Measurements from ENCODE around the gene SHROOM3. TPM values are rescaled to one million over a fixed set of nuclear protein-coding genes. Genes with fewer than 3 reads are reported as not detected.

SHROOM3 gene
- total RNA-seq, 6 experiments from 2014 or later: 39.1 to 98.7 (median 40.9) TPM

- no peak overlapping the region for H3K27ac Mint-ChIP-seq
- no peaks in the 10 kb centered on the region for H3K9me3 Mint-ChIP-seq
- peaks cover 6% of the 10 kb centered on the region; the same call in 1 of the 2 replicates for H3K4me1 Mint-ChIP-seq (ENCODE audit: low read depth)
- H3K36me3 Mint-ChIP-seq (ENCODE audit: low read depth): no peaks in the 10 kb centered on the region
- H3K4me3 Mint-ChIP-seq: no peak overlapping the region
- no peak for DNase-seq
- H3K27me3 Mint-ChIP-seq (ENCODE audit: insufficient read depth): no peaks in the 10 kb centered on the region
- TF ChIP-seq CTCF (IDR thresholded peaks at IDR 0.05): no peak
These were observed 388.5 kb downstream of the SHROOM3 start for GRCh38 chr4:76823495-76823894.

DNA sequence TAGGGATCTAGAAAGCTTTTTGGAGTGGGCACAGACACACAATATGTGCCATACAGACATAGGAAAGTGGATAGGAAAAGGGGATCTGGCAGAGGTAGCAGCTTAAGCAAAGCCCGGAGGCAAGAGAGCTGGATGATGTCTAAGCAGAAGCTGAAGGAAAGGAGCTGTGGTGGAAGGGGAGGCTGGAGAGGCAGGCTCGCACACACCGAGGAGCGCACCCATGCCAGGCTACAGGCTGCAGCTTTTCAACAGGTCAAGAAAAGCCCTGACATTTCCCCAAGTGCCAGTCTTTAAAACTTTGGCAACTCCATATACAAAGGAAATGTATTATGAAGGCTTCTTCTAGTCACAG lies 395.6 kb downstream of the SHROOM3 start:
- no peak for DNase-seq
- no peaks in the 10 kb centered on the region; the same call in 1 of the 2 replicates for H3K27me3 Mint-ChIP-seq (ENCODE audit: insufficient read depth)
- no peak for TF ChIP-seq CTCF (IDR thresholded peaks at IDR 0.05)
- peak overlapping the region; percentile 52; the same call in 1 of the 2 replicates for H3K4me3 Mint-ChIP-seq
- peaks cover 20% of the 10 kb centered on the region for H3K4me1 Mint-ChIP-seq (ENCODE audit: low read depth)
- H3K36me3 Mint-ChIP-seq (ENCODE audit: low read depth): no peaks in the 10 kb centered on the region
- no peaks in the 10 kb centered on the region for H3K9me3 Mint-ChIP-seq
- H3K27ac Mint-ChIP-seq: peak overlapping the region; percentile 91

GRCh38 chr4:76830964-76831703 lies 396.1 kb downstream of the SHROOM3 start:
- DNase-seq: peak; percentile 70
- peak overlapping the region; percentile 91 for H3K27ac Mint-ChIP-seq
- H3K9me3 Mint-ChIP-seq: no peaks in the 10 kb centered on the region
- no peak for TF ChIP-seq CTCF (IDR thresholded peaks at IDR 0.05)
- peaks cover 20% of the 10 kb centered on the region for H3K4me1 Mint-ChIP-seq (ENCODE audit: low read depth)
- peak overlapping the region; percentile 52 for H3K4me3 Mint-ChIP-seq
- H3K27me3 Mint-ChIP-seq (ENCODE audit: insufficient read depth): no peaks in the 10 kb centered on the region; the same call in 1 of the 2 replicates
- no peaks in the 10 kb centered on the region for H3K36me3 Mint-ChIP-seq (ENCODE audit: low read depth)

- H3K36me3 Mint-ChIP-seq (ENCODE audit: low read depth): no peaks in the 10 kb centered on the region
- no peaks in the 10 kb centered on the region for H3K9me3 Mint-ChIP-seq
- peaks cover 2% of the 10 kb centered on the region for H3K27me3 Mint-ChIP-seq (ENCODE audit: insufficient read depth)
- H3K4me3 Mint-ChIP-seq: peak overlapping the region; percentile 37; the same call in 1 of the 2 replicates
- DNase-seq: no peak
- TF ChIP-seq CTCF (IDR thresholded peaks at IDR 0.05): no peak
- H3K4me1 Mint-ChIP-seq (ENCODE audit: low read depth): peaks cover 20% of the 10 kb centered on the region
- peak overlapping the region; percentile 91; the same call in 1 of the 2 replicates for H3K27ac Mint-ChIP-seq
These were observed 396.8 kb downstream of the SHROOM3 start for GRCh38 chr4:76831711-76832373.

Small RNAs within 50 kb of the gene (microRNA-seq; reads per million reads assigned to microRNA genes)
- gene MIR4450: not detected
- not detected for gene MIR548AH

Other genes starting within 250 kb of the SHROOM3 start
- 100 to 1,000 TPM; 126 to 145 (median 138) TPM for gene SCARB2, start 221.4 kb upstream of the SHROOM3 start, total RNA-seq (2021; fragmentation: NEBNext Ultra II Directional; extraction: Animal tissue kit (Norgen Biotek cat#: 25700))
- under 1 TPM in 1 of 6 experiments, not detected in 5; 0.17 TPM for gene FAM47E, start 183.5 kb upstream of the SHROOM3 start, total RNA-seq (2021; fragmentation: NEBNext Ultra II Directional; extraction: Animal tissue kit (Norgen Biotek cat#: 25700))
- gene STBD1, start 128.5 kb upstream of the SHROOM3 start, total RNA-seq (2021; fragmentation: NEBNext Ultra II Directional; extraction: Animal tissue kit (Norgen Biotek cat#: 25700)): 1 to 10 TPM; 4.3 to 6.0 (median 5.4) TPM
- under 1 TPM in 1 of 6 experiments, not detected in 5; 0.05 TPM for gene CCDC158, start 14.1 kb upstream of the SHROOM3 start, total RNA-seq (2021; fragmentation: NEBNext Ultra II Directional; extraction: Animal tissue kit (Norgen Biotek cat#: 25700))